Measurements from ENCODE around the gene TMPRSS4.
"Not testable (repeated sequence)": the region's sequence is repeated elsewhere in the genome, so short reads cannot be mapped to it uniquely, and the experiment has no call there.

Gene TMPRSS4

GRCh38 chr11:118056806-118057205 is 20.1 kb upstream of the TMPRSS4 start:
- no peak for DNase-seq (ENCODE audit: low read depth)

DNA sequence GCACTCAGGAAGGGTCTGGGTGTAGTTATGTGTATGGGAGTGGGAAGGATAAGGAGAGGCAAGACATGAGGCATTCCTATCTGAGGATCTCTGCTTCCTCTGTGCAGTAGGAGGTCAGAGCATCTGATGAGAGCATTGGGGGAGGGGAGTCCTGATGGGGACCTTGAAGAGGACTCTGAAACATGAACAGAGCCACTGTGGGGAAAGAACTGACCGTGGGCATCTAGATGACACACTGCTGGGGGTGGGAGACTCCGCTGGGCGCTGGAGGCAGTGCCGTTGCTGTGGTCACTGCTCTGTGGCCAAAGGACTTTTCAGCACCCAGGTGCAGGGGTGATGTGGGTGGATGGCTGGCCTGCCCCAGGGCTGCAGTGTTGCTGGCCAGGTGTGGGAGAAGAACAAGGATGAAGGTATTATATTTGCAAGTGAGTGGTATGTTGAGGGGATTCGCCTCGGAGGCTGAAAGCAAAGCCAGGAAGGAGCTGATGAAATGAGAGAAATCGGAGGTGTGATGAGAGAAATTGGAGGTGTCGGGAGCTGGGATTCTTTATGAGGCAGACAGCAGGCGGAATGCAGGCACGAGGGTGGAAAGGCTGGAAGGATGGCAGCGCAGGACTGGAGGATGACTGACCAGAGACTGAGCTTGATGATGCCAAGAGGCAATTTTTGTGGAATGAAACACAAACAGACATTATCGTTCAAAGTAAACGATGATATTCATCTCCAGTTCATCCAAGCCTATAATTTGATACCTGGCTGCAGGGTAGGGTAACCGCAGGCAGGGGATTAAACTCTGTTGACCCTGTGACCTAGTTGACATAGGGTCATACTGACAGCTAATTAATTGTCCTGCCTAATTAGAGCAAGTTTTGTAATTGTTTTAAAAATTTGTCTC is 19.4 kb upstream of the TMPRSS4 start:
- no peak for DNase-seq (ENCODE audit: low read depth)

GRCh38 chr11:118058311-118059245 is 18.3 kb upstream of the TMPRSS4 start:
- DNase-seq (ENCODE audit: low read depth) = no peak

DNA sequence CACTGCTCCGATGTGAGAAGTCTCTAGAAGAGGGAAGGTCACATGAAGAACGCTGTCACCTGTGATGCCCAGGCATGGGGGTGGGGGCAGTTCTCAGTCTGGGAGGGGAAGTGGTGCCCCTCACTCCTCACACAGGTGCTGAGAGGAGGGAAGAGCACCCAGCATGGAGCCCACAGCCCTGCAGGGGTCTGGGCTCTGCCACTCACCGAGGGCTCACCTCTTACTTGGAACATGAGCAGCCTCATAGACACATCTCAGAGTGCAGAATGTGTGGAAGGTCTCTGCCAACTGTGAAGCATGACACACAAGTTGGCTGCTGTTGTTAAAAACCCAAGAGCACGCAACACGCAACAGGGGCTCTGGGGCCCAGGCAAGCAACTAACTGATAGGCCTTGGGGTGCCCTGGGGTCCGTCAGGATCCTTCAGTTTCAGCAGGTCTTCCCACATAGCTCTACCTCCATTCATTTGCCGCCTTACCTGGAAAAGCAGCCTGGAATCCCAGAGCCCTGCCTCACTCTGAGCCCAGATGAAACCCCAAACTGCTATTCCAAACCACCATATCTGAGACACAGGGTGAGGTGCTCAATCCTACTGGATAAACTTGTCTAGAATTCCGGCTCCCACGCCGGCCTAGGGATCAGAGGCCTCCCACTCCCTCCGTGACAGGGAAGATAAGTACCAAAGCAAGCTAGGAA is 17.5 kb upstream of the TMPRSS4 start:
- DNase-seq (ENCODE audit: low read depth) = peak; percentile 2

GRCh38 chr11:118060081-118060661 is 16.7 kb upstream of the TMPRSS4 start:
- DNase-seq (ENCODE audit: low read depth) = no peak

DNA sequence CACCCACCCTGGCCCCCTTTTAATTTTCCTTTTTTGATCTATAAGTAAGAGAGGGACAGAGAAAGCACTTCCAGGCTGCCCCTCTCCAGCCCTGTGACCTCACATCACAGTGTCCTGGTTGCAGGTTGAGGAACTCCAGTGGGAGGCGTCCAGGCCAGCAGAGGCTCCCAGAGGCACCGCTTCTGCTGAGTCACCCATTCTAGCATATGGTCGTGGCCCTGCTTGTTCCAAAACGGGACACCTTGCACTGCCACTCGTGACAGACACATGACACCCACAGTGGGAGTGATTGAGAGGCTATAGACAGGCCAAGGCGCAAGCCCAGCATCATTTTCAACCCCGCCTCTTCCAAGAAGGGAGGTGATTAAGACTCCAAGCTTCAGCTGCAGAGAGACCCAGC is 16.0 kb upstream of the TMPRSS4 start:
- no peak for DNase-seq (ENCODE audit: low read depth)

DNA sequence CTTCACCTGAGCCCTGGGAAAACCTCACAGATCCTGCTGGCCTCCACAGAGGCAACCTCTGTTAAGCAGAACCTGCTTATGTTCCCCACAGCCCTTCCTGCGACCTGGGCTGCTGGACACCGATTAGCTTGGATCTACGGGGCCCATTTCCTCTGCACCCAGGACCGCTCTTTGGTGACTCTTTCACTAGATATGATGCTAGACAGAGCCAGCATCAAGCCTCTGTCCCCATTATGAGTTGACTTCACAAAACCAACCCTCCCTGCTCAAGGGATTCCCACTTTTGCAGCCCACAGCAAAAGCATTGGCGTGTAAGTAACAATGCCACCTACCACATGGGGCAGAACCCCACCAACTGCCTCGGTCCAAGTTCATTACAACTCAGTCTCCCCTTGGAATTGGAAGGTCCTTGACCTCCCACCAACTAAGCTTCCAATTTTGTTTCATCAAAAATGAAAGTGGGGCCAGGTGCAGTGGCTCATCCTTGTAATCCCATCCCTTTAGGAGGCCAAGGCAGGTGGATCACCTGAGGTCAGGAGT is 15.2 kb upstream of the TMPRSS4 start:
- no peak for DNase-seq (ENCODE audit: low read depth)

DNA sequence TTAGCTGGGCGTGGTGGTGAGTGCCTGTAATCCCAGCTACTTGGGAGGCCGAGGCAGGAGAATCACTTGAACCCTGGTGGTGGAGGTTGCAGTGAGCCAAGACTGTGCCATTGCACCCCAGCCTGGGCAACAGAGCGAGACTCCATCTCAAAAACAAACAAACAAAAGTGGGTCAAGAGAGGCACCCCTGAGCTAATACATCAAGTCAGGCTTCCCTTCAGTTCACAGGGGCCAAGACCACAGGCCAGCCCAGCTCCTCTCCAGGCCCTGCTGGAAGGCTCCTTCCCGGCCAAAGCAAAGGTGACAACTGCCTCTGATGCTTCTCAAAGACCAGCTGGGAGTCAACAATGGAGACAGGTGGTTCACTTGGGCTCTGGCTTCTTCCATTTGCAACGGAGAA is 14.7 kb upstream of the TMPRSS4 start:
- not testable (repeated sequence) for DNase-seq (ENCODE audit: low read depth)

- not testable (repeated sequence) for DNase-seq (ENCODE audit: low read depth)
Observed at GRCh38 chr11:118062631-118063030, 14.2 kb upstream of the TMPRSS4 start.

DNA sequence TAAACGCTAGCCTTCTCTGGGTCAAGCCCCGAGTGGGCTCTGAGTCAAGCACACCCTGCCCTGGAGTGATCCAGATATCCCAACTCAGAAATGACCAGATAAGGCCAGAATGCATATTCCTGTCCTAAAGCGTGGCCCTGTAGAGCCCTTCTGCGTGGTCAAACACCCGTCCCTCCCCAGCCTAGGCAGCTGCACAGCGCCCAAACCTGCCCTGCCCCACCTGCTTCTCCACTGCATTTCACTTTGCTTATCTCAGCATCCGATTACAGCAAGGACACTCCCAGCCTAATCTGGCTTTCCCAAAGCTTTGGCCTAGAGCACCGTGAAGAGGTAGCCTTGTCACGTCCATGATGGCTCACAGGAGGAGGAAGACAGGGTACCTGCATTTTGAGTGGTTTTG is 11.9 kb upstream of the TMPRSS4 start:
- DNase-seq (ENCODE audit: low read depth) = no peak

GRCh38 chr11:118065384-118065783 is 11.5 kb upstream of the TMPRSS4 start:
- DNase-seq (ENCODE audit: low read depth) = no peak

DNA sequence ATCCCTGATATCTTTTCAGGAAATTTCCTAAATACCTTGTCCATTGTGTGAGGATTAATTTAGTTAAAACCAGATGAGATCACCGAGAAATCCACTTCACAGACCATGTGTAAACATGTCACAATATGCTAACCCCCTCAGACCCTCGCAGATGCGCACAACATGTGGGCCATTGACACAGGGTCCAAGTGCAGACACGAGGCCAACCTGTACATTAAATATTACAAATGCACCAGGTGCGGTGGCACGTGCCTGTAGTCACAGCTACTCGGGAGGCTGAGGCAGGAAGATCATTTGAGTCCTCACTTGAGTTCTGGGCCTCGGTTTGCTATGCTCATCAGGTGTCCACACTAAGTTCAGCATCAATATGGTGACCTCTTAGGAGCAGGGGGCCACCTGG is 9.9 kb upstream of the TMPRSS4 start:
- DNase-seq (ENCODE audit: low read depth) = no peak

DNA sequence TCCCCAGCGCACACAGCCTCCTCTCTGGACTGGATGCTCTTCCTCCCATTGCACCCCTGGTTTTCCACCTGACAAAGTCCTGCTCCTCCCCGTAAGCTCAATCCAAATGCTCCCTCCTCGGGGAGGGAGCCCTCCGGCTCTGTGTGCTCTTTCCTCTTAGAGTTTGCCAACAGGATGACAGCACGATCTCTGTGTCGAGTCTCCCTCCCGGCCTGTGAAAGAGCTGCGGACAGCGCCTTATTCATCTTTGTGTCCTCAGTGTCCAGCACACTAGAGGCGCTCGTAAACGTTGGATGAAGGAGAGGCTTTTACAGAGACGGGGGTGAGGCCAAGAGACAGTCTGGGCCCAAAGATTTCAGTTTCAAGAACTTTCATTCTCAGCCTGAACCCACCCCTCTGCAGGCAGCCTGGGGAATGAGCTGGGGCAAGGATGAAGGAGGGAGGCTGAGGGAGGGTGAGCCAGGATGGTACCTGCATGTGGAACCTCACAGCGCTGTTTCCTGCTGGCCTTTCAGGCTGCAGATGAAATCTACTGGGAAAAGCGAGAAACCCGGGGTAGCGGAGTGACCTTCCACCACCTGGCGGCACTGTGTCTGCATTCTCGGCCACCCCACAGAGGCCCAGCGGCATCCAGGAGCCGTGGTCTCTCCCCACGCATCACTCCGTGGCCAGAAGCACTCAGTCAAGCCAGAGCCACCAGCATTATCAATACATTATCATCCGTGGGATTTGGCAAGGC is 8.5 kb upstream of the TMPRSS4 start:
- no peak for DNase-seq (ENCODE audit: low read depth)

DNA sequence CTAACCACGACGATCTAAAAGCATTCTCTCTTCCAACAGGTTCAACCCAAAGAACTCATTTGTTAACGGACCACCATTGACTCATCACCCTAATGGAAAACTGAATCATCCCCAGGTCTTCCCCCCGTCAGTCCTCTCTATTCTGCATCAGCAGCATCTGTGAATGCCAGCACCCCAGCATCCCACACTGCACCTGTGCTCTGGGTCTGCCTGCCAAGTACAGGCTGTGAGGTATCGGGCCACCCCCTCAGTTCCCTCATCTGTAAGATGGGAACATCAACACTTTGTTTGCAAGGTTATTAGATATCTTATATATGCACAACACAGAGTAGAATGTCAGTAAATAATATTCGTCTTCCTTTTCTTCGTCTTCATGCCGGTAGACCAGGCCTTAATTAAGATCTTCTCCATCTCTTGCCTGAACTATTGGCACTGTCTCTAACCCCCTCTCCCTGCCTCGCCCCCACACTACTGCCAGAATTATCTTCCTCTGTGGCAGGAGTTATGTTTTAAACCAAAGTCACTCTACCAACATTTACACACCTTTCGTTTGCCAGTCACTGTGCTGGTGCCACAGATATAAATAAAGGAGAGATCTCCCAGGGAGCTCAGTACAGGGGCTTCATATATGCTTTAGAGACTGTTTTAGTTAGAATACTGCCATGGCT is 7.8 kb upstream of the TMPRSS4 start:
- no peak for DNase-seq (ENCODE audit: low read depth)

GRCh38 chr11:118071416-118072030 is 5.4 kb upstream of the TMPRSS4 start:
- DNase-seq (ENCODE audit: low read depth) = no peak

DNA sequence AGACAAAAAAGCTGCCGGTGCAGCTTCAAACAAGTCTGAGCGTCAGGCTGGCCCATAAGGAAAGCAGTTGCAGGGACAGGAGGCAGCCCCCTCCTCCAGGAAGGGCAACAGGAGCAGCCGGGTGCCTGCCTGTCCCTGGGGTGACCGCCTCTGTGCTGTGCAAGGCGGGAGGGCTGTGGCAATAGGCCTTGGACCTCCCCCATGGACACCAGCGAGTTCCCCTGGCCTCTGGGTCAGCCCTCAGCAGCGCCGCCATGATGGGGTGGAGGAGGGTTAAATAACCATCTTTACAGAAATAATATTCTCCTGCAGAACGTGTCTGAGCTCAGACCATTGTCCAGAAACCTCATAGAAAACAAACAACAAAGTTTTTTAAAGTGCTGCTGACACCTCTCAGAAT is 3.3 kb upstream of the TMPRSS4 start:
- DNase-seq (ENCODE audit: low read depth) = no peak

- DNase-seq (ENCODE audit: low read depth) = no peak
Observed at GRCh38 chr11:118074091-118074685, 2.7 kb upstream of the TMPRSS4 start.

DNA sequence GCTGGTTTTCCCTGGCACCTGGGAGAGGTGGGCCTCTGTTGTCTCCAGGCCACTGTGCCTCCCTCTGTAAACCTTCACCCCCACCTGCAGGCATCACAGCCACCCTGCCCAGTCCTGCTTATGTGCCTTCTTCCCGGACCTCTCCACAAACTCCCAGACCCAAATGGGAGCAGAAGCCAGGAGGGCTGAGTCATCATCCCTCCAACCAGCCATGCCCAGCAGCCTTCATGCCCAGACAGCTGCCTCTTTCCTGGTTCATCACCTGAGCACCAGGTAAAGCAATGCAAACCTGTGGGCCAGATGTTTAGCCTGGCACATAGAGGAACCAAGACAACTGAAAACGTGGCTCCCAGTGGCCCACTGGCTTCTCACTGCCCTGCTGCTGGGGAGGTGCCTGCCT is 2.1 kb upstream of the TMPRSS4 start:
- no peak for DNase-seq (ENCODE audit: low read depth)

DNA sequence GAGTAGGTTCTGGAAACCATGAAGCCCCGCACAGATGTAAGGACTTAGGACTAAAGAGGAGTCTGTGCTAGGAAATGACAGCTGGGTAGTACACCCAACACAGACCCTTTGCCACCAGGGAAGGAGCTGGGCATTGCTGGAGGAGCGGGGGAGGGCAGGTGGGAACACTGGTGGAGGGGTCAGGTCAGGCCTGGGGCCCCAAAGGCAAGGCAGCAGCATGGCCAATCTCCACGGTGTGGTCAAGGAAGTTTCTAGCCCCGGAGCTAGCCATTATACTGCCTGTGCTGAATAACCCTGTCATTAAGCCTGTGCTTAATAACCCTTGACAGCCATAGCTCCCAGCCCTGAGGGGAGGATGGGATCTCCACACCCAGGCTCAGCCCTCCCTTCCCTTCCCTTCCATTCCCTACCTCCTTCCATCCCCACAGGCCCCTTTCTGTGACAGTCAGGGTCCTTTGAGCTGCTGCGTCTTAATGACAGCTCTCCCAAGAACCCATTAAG is 2.1 kb downstream of the TMPRSS4 start:
- no peak for DNase-seq (ENCODE audit: low read depth)

Data from amniotic epithelial cell (primary cell).